ENCODE results near the gene C3orf22.

C3orf22 gene, protein sequence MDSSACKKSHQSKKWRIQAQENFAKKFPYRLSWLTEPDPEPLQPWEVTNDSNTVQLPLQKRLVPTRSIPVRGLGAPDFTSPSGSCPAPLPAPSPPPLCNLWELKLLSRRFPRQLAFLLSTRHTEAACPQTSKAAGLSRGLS

DNA sequence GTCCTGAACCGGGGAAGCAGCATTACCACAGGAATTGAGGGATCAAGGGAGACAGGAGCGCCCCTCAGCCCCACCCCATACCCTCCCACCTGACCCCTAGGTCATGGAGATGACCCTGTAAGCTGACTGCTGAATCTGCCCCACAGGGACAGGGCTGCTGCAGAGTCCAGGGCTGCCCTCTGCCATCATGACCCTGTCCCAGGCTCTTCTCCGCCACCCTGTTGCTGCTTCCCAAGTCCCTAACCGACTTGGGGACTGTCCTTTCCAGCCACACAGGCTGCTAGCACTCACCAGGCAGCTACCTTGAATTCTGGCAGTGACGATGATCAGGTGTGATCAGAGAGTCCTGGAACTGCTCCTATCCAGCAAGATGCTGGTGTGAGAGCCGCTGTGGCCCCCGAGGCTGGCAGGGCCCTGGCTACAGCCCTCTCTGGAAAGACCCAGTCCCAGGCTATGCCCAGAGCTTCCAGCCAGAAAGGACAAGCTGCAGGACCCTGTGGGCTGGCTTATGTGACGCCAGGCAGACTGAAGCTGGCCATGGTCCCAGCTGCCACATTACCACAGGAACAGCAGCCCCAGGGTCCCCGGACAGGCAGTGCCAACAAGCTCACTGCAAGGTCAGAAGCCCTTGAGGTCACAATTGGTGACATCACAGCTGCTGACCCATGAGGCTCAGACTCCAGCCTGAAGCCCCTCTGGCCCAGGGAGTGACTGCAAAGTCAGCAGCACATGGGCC is at the start of gene C3orf22:
Gene C3orf22, minus strand, starts transcription at position 597 of the 736 bp plus-strand sequence. CDS start 5,542 bp downstream, outside the sequence.
- no peaks in the 10 kb centered on the region for H3K4me1 ChIP-seq
- no peak within 1 kb of the TSS for H3K27ac ChIP-seq
- H3K4me3 ChIP-seq (ENCODE audit: low read depth, low read length) = no peak within 1 kb of the TSS
- H3K4me2 ChIP-seq (ENCODE audit: low read length) = no peak within 1 kb of the TSS
- H3K9me3 ChIP-seq (ENCODE audit: control insufficient read depth, low read length) = no peaks in the 10 kb centered on the region
- no peaks in the 10 kb centered on the region for H3K27me3 ChIP-seq (ENCODE audit: control insufficient read depth, insufficient read depth, low read length)
- TF ChIP-seq, protein P1, sequence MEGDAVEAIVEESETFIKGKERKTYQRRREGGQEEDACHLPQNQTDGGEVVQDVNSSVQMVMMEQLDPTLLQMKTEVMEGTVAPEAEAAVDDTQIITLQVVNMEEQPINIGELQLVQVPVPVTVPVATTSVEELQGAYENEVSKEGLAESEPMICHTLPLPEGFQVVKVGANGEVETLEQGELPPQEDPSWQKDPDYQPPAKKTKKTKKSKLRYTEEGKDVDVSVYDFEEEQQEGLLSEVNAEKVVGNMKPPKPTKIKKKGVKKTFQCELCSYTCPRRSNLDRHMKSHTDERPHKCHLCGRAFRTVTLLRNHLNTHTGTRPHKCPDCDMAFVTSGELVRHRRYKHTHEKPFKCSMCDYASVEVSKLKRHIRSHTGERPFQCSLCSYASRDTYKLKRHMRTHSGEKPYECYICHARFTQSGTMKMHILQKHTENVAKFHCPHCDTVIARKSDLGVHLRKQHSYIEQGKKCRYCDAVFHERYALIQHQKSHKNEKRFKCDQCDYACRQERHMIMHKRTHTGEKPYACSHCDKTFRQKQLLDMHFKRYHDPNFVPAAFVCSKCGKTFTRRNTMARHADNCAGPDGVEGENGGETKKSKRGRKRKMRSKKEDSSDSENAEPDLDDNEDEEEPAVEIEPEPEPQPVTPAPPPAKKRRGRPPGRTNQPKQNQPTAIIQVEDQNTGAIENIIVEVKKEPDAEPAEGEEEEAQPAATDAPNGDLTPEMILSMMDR (IDR thresholded peaks at IDR 0.05) = no peak
- no peak within 1 kb of the TSS for H3K9ac ChIP-seq
- no peaks in the 10 kb centered on the region for H3K36me3 ChIP-seq (ENCODE audit: control insufficient read depth, insufficient read depth, low read length)
- no peak within 1 kb of the TSS for H2AFZ ChIP-seq
- H3K79me2 ChIP-seq = no peaks in the 10 kb centered on the region

DNA sequence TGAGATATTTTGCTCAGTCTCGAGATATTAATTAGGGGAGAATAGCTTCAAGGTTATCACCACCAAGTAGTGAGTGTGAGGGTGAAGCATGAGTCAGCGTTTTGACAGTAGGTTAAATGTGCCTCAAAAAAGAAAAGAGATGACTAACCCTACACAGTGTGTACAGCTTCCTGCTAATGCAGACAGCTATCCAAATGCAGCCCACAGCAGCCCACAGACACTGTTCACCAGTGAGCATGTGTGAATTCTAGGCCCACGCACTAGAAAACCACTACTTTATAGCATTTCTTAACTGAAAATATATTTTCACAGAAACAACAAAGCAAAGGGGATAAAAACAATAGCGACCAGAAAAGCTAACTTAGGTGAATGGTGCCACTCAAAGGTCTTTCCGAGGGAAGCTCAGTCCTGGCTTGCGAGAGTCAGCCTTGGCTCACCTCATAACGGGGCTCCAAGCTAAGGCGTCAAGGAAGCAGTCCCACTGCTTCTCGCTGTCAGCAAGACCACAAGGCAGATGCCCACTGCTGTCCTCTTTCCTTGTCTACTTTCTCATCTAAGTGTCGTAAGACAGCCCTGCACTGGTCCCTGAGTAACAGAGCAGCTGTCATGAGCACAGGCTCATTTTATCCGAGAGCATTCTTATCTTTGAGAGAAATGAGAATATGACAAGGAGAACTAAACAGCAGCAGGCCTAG is 48.6 kb upstream of the C3orf22 start:
- H3K4me3 ChIP-seq (ENCODE audit: low read depth, low read length) = no peak overlapping the region

DNA sequence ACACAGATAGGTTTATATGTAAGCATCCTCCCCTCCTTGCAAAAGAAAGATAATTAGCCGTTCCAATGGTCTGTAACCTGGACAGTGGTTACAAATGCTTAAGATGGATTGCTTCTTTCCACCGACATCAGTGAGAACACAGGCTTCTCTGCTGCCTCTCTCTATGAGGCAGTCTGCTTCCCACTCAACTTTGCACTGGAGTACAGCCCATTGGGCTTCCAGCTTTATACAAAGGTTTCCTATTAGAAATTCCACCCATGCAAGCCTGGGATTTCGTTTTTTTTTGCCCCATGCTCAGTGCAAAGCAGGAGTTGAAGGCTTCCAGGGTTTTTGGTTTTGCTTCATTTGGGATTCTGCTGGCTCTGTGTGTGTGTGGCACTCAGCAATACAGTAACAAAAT is 47.3 kb upstream of the C3orf22 start:
- no peak overlapping the region for H3K4me2 ChIP-seq (ENCODE audit: low read length)
- H3K27ac ChIP-seq = no peak overlapping the region
- H3K36me3 ChIP-seq (ENCODE audit: control insufficient read depth, insufficient read depth, low read length) = no peaks in the 10 kb centered on the region
- no peaks in the 10 kb centered on the region for H3K4me1 ChIP-seq
- TF ChIP-seq, protein P1 (IDR thresholded peaks at IDR 0.05) = no peak
- no peak overlapping the region for H3K4me3 ChIP-seq (ENCODE audit: low read depth, low read length)
- no peaks in the 10 kb centered on the region for H3K79me2 ChIP-seq
- no peak overlapping the region for H2AFZ ChIP-seq
- H3K9me3 ChIP-seq (ENCODE audit: control insufficient read depth, low read length) = no peaks in the 10 kb centered on the region
- H3K9ac ChIP-seq = no peak overlapping the region
- no peaks in the 10 kb centered on the region for H3K27me3 ChIP-seq (ENCODE audit: control insufficient read depth, insufficient read depth, low read length)

More for the DNA sequence above, 48.6 kb upstream of the C3orf22 start:
- H3K27me3 ChIP-seq (ENCODE audit: control insufficient read depth, insufficient read depth, low read length) = no peaks in the 10 kb centered on the region
- no peak overlapping the region for H3K4me2 ChIP-seq (ENCODE audit: low read length)
- no peaks in the 10 kb centered on the region for H3K36me3 ChIP-seq (ENCODE audit: control insufficient read depth, insufficient read depth, low read length)
- H3K9ac ChIP-seq = no peak overlapping the region
- H3K4me1 ChIP-seq = no peaks in the 10 kb centered on the region
- no peak overlapping the region for H3K27ac ChIP-seq
- H3K9me3 ChIP-seq (ENCODE audit: control insufficient read depth, low read length) = no peaks in the 10 kb centered on the region
- TF ChIP-seq, protein P1 (IDR thresholded peaks at IDR 0.05) = no peak
- H3K79me2 ChIP-seq = no peaks in the 10 kb centered on the region
- no peak overlapping the region for H2AFZ ChIP-seq

DNA sequence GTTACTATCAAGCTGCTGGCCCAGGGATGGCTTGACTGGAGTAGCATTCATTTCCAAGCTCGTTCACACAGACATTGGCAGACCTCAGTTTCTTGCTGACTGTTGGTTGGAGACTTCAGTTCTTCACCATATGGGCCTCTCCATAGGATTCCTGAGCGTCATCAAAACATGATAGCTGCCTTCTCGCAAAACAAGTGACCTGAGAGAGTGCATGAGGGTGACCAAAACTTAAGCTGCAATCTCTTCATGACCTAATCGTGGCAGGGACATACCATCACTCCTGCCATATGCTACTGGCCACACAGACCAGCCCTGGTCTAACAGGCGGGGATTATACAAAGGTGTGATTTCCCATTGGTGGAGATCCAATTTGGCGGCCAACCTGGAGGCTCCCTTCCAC is 46.0 kb upstream of the C3orf22 start:
- Histone ChIP-seq H3K27ac (no peak overlapping the region), H3K4me1 (no peaks in the 10 kb centered on the region), H3K79me2 (no peaks in the 10 kb centered on the region), H3K9ac (no peak overlapping the region), H3K27me3 (ENCODE audit: control insufficient read depth, insufficient read depth, low read length) (no peaks in the 10 kb centered on the region), H3K9me3 (ENCODE audit: control insufficient read depth, low read length) (no peaks in the 10 kb centered on the region), H2AFZ (no peak overlapping the region), H3K36me3 (ENCODE audit: control insufficient read depth, insufficient read depth, low read length) (no peaks in the 10 kb centered on the region), H3K4me3 (ENCODE audit: low read depth, low read length) (no peak overlapping the region), H3K4me2 (ENCODE audit: low read length) (no peak overlapping the region)
- TF ChIP-seq, protein P1 (IDR thresholded peaks at IDR 0.05) = no peak
